ENCODE results near the gene CRIP3. TPM values are rescaled to one million over a fixed set of nuclear protein-coding genes. Genes with fewer than 3 reads are reported as not detected.

CRIP3 gene
- total and polyA plus RNA-seq, 2 of the 13 experiments (the other 11 are each of a cell fraction or from before 2014, with no cell fraction given): 6.3 to 9.3 TPM

GRCh38 chr6:43290905-43291355, 17.7 kb downstream of the CRIP3 start (continued):
- TF ChIP-seq ZNF530 (CRISPR knock-in tag; IDR thresholded peaks at IDR 0.05; ENCODE audit: low read depth) (no peak), FOXP1 (IDR thresholded peaks at IDR 0.05) (peak; percentile 44; the same call in 1 of the 2 replicates), FOXP1 (CRISPR knock-in tag; IDR thresholded peaks at IDR 0.05) (peak; percentile 71), NAIF1 (CRISPR knock-in tag; IDR thresholded peaks at IDR 0.05; ENCODE audit: borderline replicate concordance) (no peak), ZNF629 (CRISPR knock-in tag; conservative IDR thresholded peaks at IDR 0.05) (peak; percentile 40; the same call in 1 of the 2 replicates), SNAPC5 (CRISPR knock-in tag; IDR thresholded peaks at IDR 0.05; ENCODE audit: borderline replicate concordance) (no peak), ZMYM2 (CRISPR knock-in tag; IDR thresholded peaks at IDR 0.05) (peak; percentile 66; the same call in 1 of the 2 replicates), DNMT3B (CRISPR knock-in tag; conservative IDR thresholded peaks at IDR 0.05) (no peak), ZNF780A (CRISPR knock-in tag; IDR thresholded peaks at IDR 0.05) (no peak), ZNF3 (CRISPR knock-in tag; IDR thresholded peaks at IDR 0.05) (no peak), HDAC6 (IDR thresholded peaks at IDR 0.05; ENCODE audit: low read depth, low read length) (no peak), ZBTB14 (CRISPR knock-in tag; IDR thresholded peaks at IDR 0.05) (no peak), ZNF709 (CRISPR knock-in tag; IDR thresholded peaks at IDR 0.05) (no peak), NR1H2 (CRISPR knock-in tag; IDR thresholded peaks at IDR 0.05; ENCODE audit: borderline replicate concordance, low read depth) (no peak), EZH2 (conservative IDR thresholded peaks at IDR 0.05; ENCODE audit: low read depth, low read length) (no peak), ATAD3A (CRISPR knock-in tag; IDR thresholded peaks at IDR 0.05) (no peak), ZNF839 (CRISPR knock-in tag; IDR thresholded peaks at IDR 0.05; ENCODE audit: borderline replicate concordance) (no peak), TCF7L2 (IDR thresholded peaks at IDR 0.05; ENCODE audit: low read depth, low read length) (no peak), FOXK1 (CRISPR knock-in tag; IDR thresholded peaks at IDR 0.05; ENCODE audit: borderline replicate concordance, low read depth) (peak; percentile 89), ZBTB10 (CRISPR knock-in tag; IDR thresholded peaks at IDR 0.05; ENCODE audit: borderline replicate concordance) (peak; percentile 70; the same call in 1 of the 2 replicates), ZNF569 (CRISPR knock-in tag; IDR thresholded peaks at IDR 0.05; ENCODE audit: borderline replicate concordance) (no peak), ZNF83 (CRISPR knock-in tag; IDR thresholded peaks at IDR 0.05; ENCODE audit: borderline replicate concordance) (no peak), SP2 (CRISPR knock-in tag; IDR thresholded peaks at IDR 0.05) (no peak), ADNP (CRISPR knock-in tag; IDR thresholded peaks at IDR 0.05) (no peak; the same call in 1 of the 2 replicates), ZNF44 (CRISPR knock-in tag; IDR thresholded peaks at IDR 0.05) (no peak), ZNF24 (IDR thresholded peaks at IDR 0.05) (no peak), ZNF101 (CRISPR knock-in tag; IDR thresholded peaks at IDR 0.05; ENCODE audit: borderline replicate concordance, low read depth) (no peak)
